H9 (cell line): ENCODE data around the gene SFTPA2. TPM values are rescaled to one million over a fixed set of nuclear protein-coding genes. Genes with fewer than 3 reads are reported as not detected.
"Not testable (repeated sequence)": the region's sequence is repeated elsewhere in the genome, so short reads cannot be mapped to it uniquely, and the experiment has no call there.

Source experiments
- DNase-seq: peaks from one replicate; pipeline ENCODE4 v3.0.0-alpha.2; 2017
- H2AFZ ChIP-seq: one replicate; pipeline ENCODE4 v1.6.1; 2013; ENCODE audit warnings: mild to moderate bottlenecking, low read length, control low read depth, moderate library complexity
- H2AK5ac ChIP-seq: 2 replicates; pipeline ENCODE4 v1.6.1; 2013; ENCODE audit warnings: low read length, control low read depth, mixed read lengths; ENCODE audit not compliant: insufficient read length
- H2BK120ac ChIP-seq: one replicate; pipeline ENCODE4 v1.6.1; 2013; ENCODE audit warnings: low read depth, mild to moderate bottlenecking, low read length, control low read depth, inconsistent platforms; ENCODE audit not compliant: poor library complexity, severe bottlenecking
- H2BK12ac ChIP-seq: 2 replicates; pipeline ENCODE4 v1.6.1; 2013; ENCODE audit warnings: low read length, control low read depth, mixed read lengths, low read depth; ENCODE audit not compliant: insufficient read length
- H2BK15ac ChIP-seq: 2 replicates; pipeline ENCODE4 v1.6.1; 2013; ENCODE audit warnings: low read depth, low read length, control low read depth
- H2BK20ac ChIP-seq: one replicate; pipeline ENCODE4 v1.6.1; 2013; ENCODE audit warnings: low read depth, mild to moderate bottlenecking, low read length, control low read depth, inconsistent platforms; ENCODE audit not compliant: poor library complexity, severe bottlenecking
- H2BK5ac ChIP-seq: 2 replicates; pipeline ENCODE4 v1.6.1; 2013; ENCODE audit warnings: low read length, control low read depth, mixed read lengths; ENCODE audit not compliant: insufficient read length
- H3K14ac ChIP-seq: 2 replicates; pipeline ENCODE4 v1.6.1; 2013; ENCODE audit warnings: low read length, control low read depth; ENCODE audit not compliant: insufficient read depth
- H3K18ac ChIP-seq: 2 replicates; pipeline ENCODE4 v1.6.1; 2013; ENCODE audit warnings: low read depth, mild to moderate bottlenecking, mixed read lengths, low read length, control low read depth; ENCODE audit not compliant: insufficient read length
- H3K23ac ChIP-seq: 2 replicates; pipeline ENCODE4 v1.6.1; 2013; ENCODE audit warnings: low read length, control low read depth, mixed read lengths, low read depth; ENCODE audit not compliant: insufficient read length
- H3K23me2 ChIP-seq: 2 replicates; pipeline ENCODE4 v1.6.1; 2013; ENCODE audit warnings: low read depth, mild to moderate bottlenecking, mixed read lengths, low read length, control low read depth; ENCODE audit not compliant: insufficient read length, poor library complexity, severe bottlenecking
- H3K27ac ChIP-seq: 2 replicates; pipeline ENCODE4 v1.5.1; 2013; ENCODE audit warnings: low read length, control low read depth, mixed read lengths, low read depth; ENCODE audit not compliant: insufficient read length
- H3K27me3 ChIP-seq: 2 replicates; pipeline ENCODE4 v1.6.1; 2013; ENCODE audit warnings: low read length, control low read depth, inconsistent platforms; ENCODE audit not compliant: insufficient read depth
- H3K4ac ChIP-seq: 2 replicates; pipeline ENCODE4 v1.6.1; 2013; ENCODE audit warnings: low read depth, mild to moderate bottlenecking, control low read depth, inconsistent platforms, low read length, moderate library complexity
- H3K4me1 ChIP-seq: 2 replicates; pipeline ENCODE4 v1.6.1; 2013; ENCODE audit warnings: low read length, control low read depth, inconsistent platforms; ENCODE audit not compliant: insufficient read depth
- H3K4me2 ChIP-seq: 2 replicates; pipeline ENCODE4 v1.6.1; 2013; ENCODE audit warnings: low read length, control low read depth, mixed read lengths; ENCODE audit not compliant: insufficient read length, insufficient read depth
- H3K56ac ChIP-seq: 2 replicates; pipeline ENCODE4 v1.6.1; 2013; ENCODE audit warnings: low read depth, mild to moderate bottlenecking, mixed read lengths, low read length, control low read depth; ENCODE audit not compliant: insufficient read length
- H3K79me1 ChIP-seq: 2 replicates; pipeline ENCODE4 v1.6.1; 2013; ENCODE audit warnings: low read depth, mild to moderate bottlenecking, moderate library complexity, low read length, control low read depth, inconsistent platforms; ENCODE audit not compliant: insufficient read depth, poor library complexity, severe bottlenecking
- H3K79me2 ChIP-seq: 2 replicates; pipeline ENCODE4 v1.6.1; 2013; ENCODE audit warnings: low read length, control low read depth, inconsistent platforms; ENCODE audit not compliant: insufficient read depth
- H3K9ac ChIP-seq: 2 replicates; pipeline ENCODE4 v1.6.1; 2013; ENCODE audit warnings: low read length, control low read depth, mixed read lengths; ENCODE audit not compliant: insufficient read length; ENCODE audit errors: extremely low read depth
- H3K9me3 ChIP-seq: one replicate; pipeline ENCODE4 v1.6.1; 2013; ENCODE audit warnings: low read depth, low read length, inconsistent platforms; ENCODE audit not compliant: control insufficient read depth
- H3T11ph ChIP-seq: one replicate; pipeline ENCODE4 v1.6.1; 2013; ENCODE audit warnings: mild to moderate bottlenecking, low read length, control low read depth, inconsistent platforms
- H4K20me1 ChIP-seq: one replicate; pipeline ENCODE4 v1.6.1; 2013; ENCODE audit not compliant: control insufficient read depth, insufficient read length, insufficient read depth
- H4K5ac ChIP-seq: 2 replicates; pipeline ENCODE4 v1.6.1; 2013; ENCODE audit warnings: low read depth, mild to moderate bottlenecking, mixed read lengths, low read length, control low read depth; ENCODE audit not compliant: insufficient read length
- H4K8ac ChIP-seq: replicated peaks from 2 replicates; pipeline ENCODE4 v1.6.1; 2013; ENCODE audit warnings: low read length, control low read depth, mixed read lengths, low read depth; ENCODE audit not compliant: insufficient read length
- H4K91ac ChIP-seq: 2 replicates; pipeline ENCODE4 v1.6.1; 2013; ENCODE audit warnings: low read depth, mild to moderate bottlenecking, moderate library complexity, mixed read lengths, low read length, control low read depth; ENCODE audit not compliant: insufficient read length
- H3K27ac Mint-ChIP-seq, 3 experiments: 2 replicates in 2 of 3; 3 replicates in 1 of 3; pipeline ENCODE4 v1.8.0; 2020 to 2021; ENCODE audit warnings: mixed read lengths in 3 of 3, mild to moderate bottlenecking in 1 of 3, moderate library complexity in 1 of 3
- H3K27me3 Mint-ChIP-seq: 2 replicates; pipeline ENCODE4 v1.8.0; 2021; ENCODE audit warnings: low read depth, mild to moderate bottlenecking, moderate library complexity, mixed read lengths
- H3K36me3 Mint-ChIP-seq, 3 experiments: 2 replicates in 2 of 3; 3 replicates in 1 of 3; pipeline ENCODE4 v1.8.0; 2020 to 2021; ENCODE audit warnings: low read depth in 3 of 3, mixed read lengths in 3 of 3; ENCODE audit not compliant: insufficient read depth in 1 of 3
- H3K4me1 Mint-ChIP-seq, 2 experiments: 2 replicates each; pipeline ENCODE4 v1.8.0; 2020; ENCODE audit warnings: mixed read lengths in 2 of 2
- H3K4me3 Mint-ChIP-seq, 2 experiments: 2 replicates in 1 of 2; 3 replicates in 1 of 2; pipeline ENCODE4 v1.8.0; 2020 to 2021; ENCODE audit warnings: mild to moderate bottlenecking in 2 of 2, mixed read lengths in 2 of 2, moderate library complexity in 1 of 2
- H3K9me3 Mint-ChIP-seq, 2 experiments: 2 replicates in 1 of 2; 3 replicates in 1 of 2; pipeline ENCODE4 v1.8.0; 2020; ENCODE audit warnings: mild to moderate bottlenecking in 2 of 2, mixed read lengths in 2 of 2, moderate library complexity in 1 of 2
- WGBS: extraction: QIAGEN DNeasy Blood & Tissue Kit; methylation state at CpG from one replicate; pipeline ENCODE4 v1.1.7; 2013; ENCODE audit warnings: missing lambda C conversion rate, low lambda C conversion rate, mixed read lengths; ENCODE audit not compliant: insufficient read length; ENCODE audit errors: extremely low coverage; 5-methylcytosine and 5-hydroxymethylcytosine counted together
- total RNA-seq: library from RNA; stranded (reverse); gene quantifications from 2 replicates; pipeline ENCODE4 v1.2.1, GENCODE V29; 2021

SFTPA2 gene
- total RNA-seq, 1 experiment from 2014 or later, result not detected

- H3K27ac Mint-ChIP-seq, H3K14ac ChIP-seq, H2BK12ac ChIP-seq: not testable (repeated sequence)
Observed at GRCh38 chr10:79533142-79533902, 26.9 kb downstream of the SFTPA2 start.

DNA sequence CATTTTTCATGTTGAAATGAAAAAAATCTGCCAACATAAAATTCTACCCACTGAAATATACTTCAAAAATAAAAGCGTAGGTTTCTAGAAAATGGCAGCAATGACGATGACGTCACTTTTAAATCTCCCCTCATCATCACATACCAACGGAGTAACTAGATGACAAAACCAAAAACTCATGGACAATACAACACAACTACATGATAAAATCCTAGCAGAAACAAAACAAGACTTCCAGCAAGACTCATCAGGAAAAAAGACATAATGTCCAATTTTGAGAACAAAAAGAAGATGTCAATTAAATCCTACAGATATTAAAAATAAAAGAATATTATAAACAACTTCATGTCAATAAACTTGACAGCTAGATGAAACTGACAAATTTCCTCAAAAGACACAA, 31.9 kb downstream of the SFTPA2 start:
- H2AK5ac ChIP-seq, H3K27ac Mint-ChIP-seq, H3K4me2 ChIP-seq, H3K56ac ChIP-seq, H2BK15ac ChIP-seq, H3K4me3 Mint-ChIP-seq, H3K9me3 ChIP-seq, H3K23ac ChIP-seq, H4K8ac ChIP-seq, DNase-seq, H3K4me1 ChIP-seq, H4K5ac ChIP-seq, H3K4ac ChIP-seq, H2BK120ac ChIP-seq, H3K79me2 ChIP-seq, H3K9me3 Mint-ChIP-seq, H3K18ac ChIP-seq, H3K27me3 ChIP-seq, H4K20me1 ChIP-seq, H3K23me2 ChIP-seq, H2BK12ac ChIP-seq, H3K4me1 Mint-ChIP-seq, H2AFZ ChIP-seq, H3K36me3 Mint-ChIP-seq, H3K79me1 ChIP-seq, H3K27me3 Mint-ChIP-seq, H3T11ph ChIP-seq, H4K91ac ChIP-seq, H3K14ac ChIP-seq, H2BK20ac ChIP-seq, H2BK5ac ChIP-seq, H3K9ac ChIP-seq, H3K27ac ChIP-seq: not testable (repeated sequence)
- no CpG with 5 or more reads among the region's 4 CpGs for WGBS

More at GRCh38 chr10:79533142-79533902, 26.9 kb downstream of the SFTPA2 start:
- H3K9ac ChIP-seq, H2BK15ac ChIP-seq, H3K4me2 ChIP-seq, H2AFZ ChIP-seq, H2AK5ac ChIP-seq, H3K9me3 Mint-ChIP-seq, H3K4me3 Mint-ChIP-seq, H3K79me1 ChIP-seq, H2BK120ac ChIP-seq, H3K27me3 ChIP-seq, H2BK20ac ChIP-seq, H3K4me1 Mint-ChIP-seq, DNase-seq, H3K23me2 ChIP-seq, H3K9me3 ChIP-seq, H3T11ph ChIP-seq, H3K4me1 ChIP-seq, H4K91ac ChIP-seq, H3K18ac ChIP-seq, H3K79me2 ChIP-seq, H3K27me3 Mint-ChIP-seq, H4K8ac ChIP-seq, H3K4ac ChIP-seq, H2BK5ac ChIP-seq, H3K36me3 Mint-ChIP-seq, H3K56ac ChIP-seq, H3K27ac ChIP-seq, H3K23ac ChIP-seq, H4K20me1 ChIP-seq, H4K5ac ChIP-seq: not testable (repeated sequence)
- WGBS, result no CpG with 5 or more reads among the region's 11 CpGs
